GM12873 (cell line): ENCODE measurements around the gene OSBPL3.

Source experiments
- CTCF ChIP-seq: IDR thresholded peaks from 2 replicates; pipeline ENCODE4 v1.5.1; 2012; ENCODE audit warnings: low read depth, mild to moderate bottlenecking, moderate library complexity, low read length, control low read depth; ENCODE audit not compliant: insufficient read depth; ENCODE audit errors: missing control alignments

The OSBPL3 gene

GRCh38 chr7:24889611-24890010 is 90.4 kb downstream of the OSBPL3 start:
- TF ChIP-seq CTCF = no peak

GRCh38 chr7:24888653-24889052 is 91.3 kb downstream of the OSBPL3 start:
- no peak for TF ChIP-seq CTCF

- TF ChIP-seq CTCF = no peak
These were observed 94.3 kb downstream of the OSBPL3 start for GRCh38 chr7:24885716-24886115.

GRCh38 chr7:24885305-24885704 is 94.7 kb downstream of the OSBPL3 start:
- TF ChIP-seq CTCF = no peak

- no peak for TF ChIP-seq CTCF
These were observed 95.6 kb downstream of the OSBPL3 start for GRCh38 chr7:24884401-24884800.

- no peak for TF ChIP-seq CTCF
These were observed 96.4 kb downstream of the OSBPL3 start for GRCh38 chr7:24883622-24884013.

GRCh38 chr7:24882989-24883621 is 96.9 kb downstream of the OSBPL3 start:
- TF ChIP-seq CTCF = no peak

- no peak for TF ChIP-seq CTCF
These were observed 98.4 kb downstream of the OSBPL3 start for GRCh38 chr7:24881623-24882022.
